ENCODE measurements around the gene CDKL4. TPM values are rescaled to one million over a fixed set of nuclear protein-coding genes. Genes with fewer than 3 reads are reported as not detected.

CDKL4 gene
- total and polyA plus RNA-seq, 2 of the 13 experiments (the other 11 are each of a cell fraction or from before 2014, with no cell fraction given): 0.29 to 0.50 TPM

DNA sequence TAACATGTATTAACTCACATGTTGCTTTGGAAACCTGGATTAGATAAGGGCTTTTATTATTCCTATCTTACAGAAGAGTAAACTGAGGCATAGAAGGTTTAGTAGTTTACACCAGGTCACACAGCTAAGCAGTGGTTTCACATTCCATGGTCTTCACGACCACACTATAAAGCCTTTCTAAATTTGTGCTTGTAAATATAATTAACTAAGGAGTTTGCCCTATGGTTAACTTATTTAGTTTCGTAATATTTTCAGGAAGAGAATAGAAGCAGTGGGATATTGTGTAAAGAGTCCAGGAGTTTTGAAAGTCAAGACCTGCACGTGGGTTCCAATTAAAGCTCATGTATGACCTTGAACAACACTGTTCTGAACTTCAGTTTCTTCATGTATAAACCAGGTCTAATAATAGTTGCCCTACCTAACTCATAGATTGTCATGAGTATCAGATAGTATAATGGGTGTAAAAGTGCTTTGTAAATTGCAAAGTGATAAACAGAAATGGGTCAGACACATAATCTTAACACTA lies 103.4 kb downstream of the CDKL4 start (continued):
- TF ChIP-seq, protein P1, sequence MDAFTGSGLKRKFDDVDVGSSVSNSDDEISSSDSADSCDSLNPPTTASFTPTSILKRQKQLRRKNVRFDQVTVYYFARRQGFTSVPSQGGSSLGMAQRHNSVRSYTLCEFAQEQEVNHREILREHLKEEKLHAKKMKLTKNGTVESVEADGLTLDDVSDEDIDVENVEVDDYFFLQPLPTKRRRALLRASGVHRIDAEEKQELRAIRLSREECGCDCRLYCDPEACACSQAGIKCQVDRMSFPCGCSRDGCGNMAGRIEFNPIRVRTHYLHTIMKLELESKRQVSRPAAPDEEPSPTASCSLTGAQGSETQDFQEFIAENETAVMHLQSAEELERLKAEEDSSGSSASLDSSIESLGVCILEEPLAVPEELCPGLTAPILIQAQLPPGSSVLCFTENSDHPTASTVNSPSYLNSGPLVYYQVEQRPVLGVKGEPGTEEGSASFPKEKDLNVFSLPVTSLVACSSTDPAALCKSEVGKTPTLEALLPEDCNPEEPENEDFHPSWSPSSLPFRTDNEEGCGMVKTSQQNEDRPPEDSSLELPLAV (CRISPR knock-in tag; conservative IDR thresholded peaks at IDR 0.05; ENCODE audit: low read depth): no peak
- TF ChIP-seq ZNF678 (CRISPR knock-in tag; IDR thresholded peaks at IDR 0.05) (no peak), ZSCAN20 (CRISPR knock-in tag; IDR thresholded peaks at IDR 0.05; ENCODE audit: borderline replicate concordance) (no peak), ELF3 (CRISPR knock-in tag; IDR thresholded peaks at IDR 0.05) (peak; percentile 72; the same call in 1 of the 2 replicates), SOX5 (CRISPR knock-in tag; IDR thresholded peaks at IDR 0.05; ENCODE audit: borderline replicate concordance) (peak; percentile 97), CHD2 (IDR thresholded peaks at IDR 0.05; ENCODE audit: low read depth, low read length) (no peak), SP4 (CRISPR knock-in tag; IDR thresholded peaks at IDR 0.05) (no peak), NCOA1 (CRISPR knock-in tag; IDR thresholded peaks at IDR 0.05) (no peak), ARID2 (CRISPR knock-in tag; IDR thresholded peaks at IDR 0.05; ENCODE audit: borderline replicate concordance) (no peak), ZNF121 (CRISPR knock-in tag; IDR thresholded peaks at IDR 0.05) (no peak), NFRKB (IDR thresholded peaks at IDR 0.05) (no peak), SPEN (CRISPR knock-in tag; IDR thresholded peaks at IDR 0.05; ENCODE audit: low read depth) (no peak), HNRNPH1 (optimal IDR thresholded peaks at IDR 0.05; ENCODE audit: low read depth, low read length) (no peak), POLR2AphosphoS5 (IDR thresholded peaks at IDR 0.05; ENCODE audit: low read depth, low read length) (no peak), FOXM1 (CRISPR knock-in tag; IDR thresholded peaks at IDR 0.05) (no peak), SIX4 (CRISPR knock-in tag; IDR thresholded peaks at IDR 0.05) (peak; percentile 44; the same call in 1 of the 2 replicates), GTF3A (CRISPR knock-in tag; conservative IDR thresholded peaks at IDR 0.05) (no peak), PHF21A (CRISPR knock-in tag; IDR thresholded peaks at IDR 0.05) (peak; percentile 38; the same call in 1 of the 2 replicates), FOSL1 (CRISPR knock-in tag; IDR thresholded peaks at IDR 0.05; ENCODE audit: borderline replicate concordance) (no peak)
- TF ChIP-seq, protein P2, sequence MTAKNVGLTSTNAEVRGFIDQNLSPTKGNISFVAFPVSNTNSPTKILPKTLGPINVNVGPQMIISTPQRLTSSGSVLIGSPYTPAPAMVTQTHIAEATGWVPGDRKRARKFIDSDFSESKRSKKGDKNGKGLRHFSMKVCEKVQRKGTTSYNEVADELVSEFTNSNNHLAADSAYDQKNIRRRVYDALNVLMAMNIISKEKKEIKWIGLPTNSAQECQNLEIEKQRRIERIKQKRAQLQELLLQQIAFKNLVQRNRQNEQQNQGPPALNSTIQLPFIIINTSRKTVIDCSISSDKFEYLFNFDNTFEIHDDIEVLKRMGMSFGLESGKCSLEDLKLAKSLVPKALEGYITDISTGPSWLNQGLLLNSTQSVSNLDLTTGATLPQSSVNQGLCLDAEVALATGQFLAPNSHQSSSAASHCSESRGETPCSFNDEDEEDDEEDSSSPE (CRISPR knock-in tag; IDR thresholded peaks at IDR 0.05): no peak
- TF ChIP-seq, protein P3, sequence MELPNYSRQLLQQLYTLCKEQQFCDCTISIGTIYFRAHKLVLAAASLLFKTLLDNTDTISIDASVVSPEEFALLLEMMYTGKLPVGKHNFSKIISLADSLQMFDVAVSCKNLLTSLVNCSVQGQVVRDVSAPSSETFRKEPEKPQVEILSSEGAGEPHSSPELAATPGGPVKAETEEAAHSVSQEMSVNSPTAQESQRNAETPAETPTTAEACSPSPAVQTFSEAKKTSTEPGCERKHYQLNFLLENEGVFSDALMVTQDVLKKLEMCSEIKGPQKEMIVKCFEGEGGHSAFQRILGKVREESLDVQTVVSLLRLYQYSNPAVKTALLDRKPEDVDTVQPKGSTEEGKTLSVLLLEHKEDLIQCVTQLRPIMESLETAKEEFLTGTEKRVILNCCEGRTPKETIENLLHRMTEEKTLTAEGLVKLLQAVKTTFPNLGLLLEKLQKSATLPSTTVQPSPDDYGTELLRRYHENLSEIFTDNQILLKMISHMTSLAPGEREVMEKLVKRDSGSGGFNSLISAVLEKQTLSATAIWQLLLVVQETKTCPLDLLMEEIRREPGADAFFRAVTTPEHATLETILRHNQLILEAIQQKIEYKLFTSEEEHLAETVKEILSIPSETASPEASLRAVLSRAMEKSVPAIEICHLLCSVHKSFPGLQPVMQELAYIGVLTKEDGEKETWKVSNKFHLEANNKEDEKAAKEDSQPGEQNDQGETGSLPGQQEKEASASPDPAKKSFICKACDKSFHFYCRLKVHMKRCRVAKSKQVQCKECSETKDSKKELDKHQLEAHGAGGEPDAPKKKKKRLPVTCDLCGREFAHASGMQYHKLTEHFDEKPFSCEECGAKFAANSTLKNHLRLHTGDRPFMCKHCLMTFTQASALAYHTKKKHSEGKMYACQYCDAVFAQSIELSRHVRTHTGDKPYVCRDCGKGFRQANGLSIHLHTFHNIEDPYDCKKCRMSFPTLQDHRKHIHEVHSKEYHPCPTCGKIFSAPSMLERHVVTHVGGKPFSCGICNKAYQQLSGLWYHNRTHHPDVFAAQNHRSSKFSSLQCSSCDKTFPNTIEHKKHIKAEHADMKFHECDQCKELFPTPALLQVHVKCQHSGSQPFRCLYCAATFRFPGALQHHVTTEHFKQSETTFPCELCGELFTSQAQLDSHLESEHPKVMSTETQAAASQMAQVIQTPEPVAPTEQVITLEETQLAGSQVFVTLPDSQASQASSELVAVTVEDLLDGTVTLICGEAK (IDR thresholded peaks at IDR 0.05): no peak
- TF ChIP-seq, protein P3 (CRISPR knock-in tag; IDR thresholded peaks at IDR 0.05): no peak

Data from HepG2 (cell line).